ENCODE measurements around the gene MISP. TPM values are rescaled to one million over a fixed set of nuclear protein-coding genes. Genes with fewer than 3 reads are reported as not detected.

Gene MISP
- total and polyA plus RNA-seq, 2 of the 13 experiments (the other 11 are each of a cell fraction or from before 2014, with no cell fraction given) = 0.67 to 1.3 TPM

- 0 out of 2 replicates have a peak, but pooled peaks have one; percentile 44 for TF ChIP-seq KLF9 (CRISPR knock-in tag; IDR thresholded peaks at IDR 0.05; ENCODE audit: low read depth)
- 0 out of 2 replicates have a peak, but pooled peaks have one; percentile 31 for TF ChIP-seq PPARG (CRISPR knock-in tag; conservative IDR thresholded peaks at IDR 0.05)
- TF ChIP-seq ZFP36L1 (CRISPR knock-in tag; IDR thresholded peaks at IDR 0.05) = peak; percentile 84; the same call in 1 of the 2 replicates
- TF ChIP-seq ZNF879 (CRISPR knock-in tag; IDR thresholded peaks at IDR 0.05) = peak; percentile 63; the same call in 1 of the 2 replicates
- TF ChIP-seq ZNF30 (CRISPR knock-in tag; IDR thresholded peaks at IDR 0.05) = peak; percentile 86; the same call in 1 of the 2 replicates
- TF ChIP-seq HNF1B (CRISPR knock-in tag; IDR thresholded peaks at IDR 0.05) = peak; percentile 87; the same call in 1 of the 2 replicates
- no peak for TF ChIP-seq ZNF180 (CRISPR knock-in tag; IDR thresholded peaks at IDR 0.05; ENCODE audit: borderline replicate concordance, low read depth)
- peak; percentile 34; the same call in 1 of the 2 replicates for TF ChIP-seq ZNF563 (CRISPR knock-in tag; IDR thresholded peaks at IDR 0.05)
- TF ChIP-seq HOXA3 (CRISPR knock-in tag; IDR thresholded peaks at IDR 0.05) = peak; percentile 89
- peak; percentile 82; the same call in 1 of the 2 replicates for TF ChIP-seq ZNF564 (CRISPR knock-in tag; IDR thresholded peaks at IDR 0.05)
- 0 out of 2 replicates have a peak, but pooled peaks have one; percentile 57 for TF ChIP-seq MIER3 (CRISPR knock-in tag; IDR thresholded peaks at IDR 0.05; ENCODE audit: borderline replicate concordance)
- peak; percentile 90; the same call in 1 of the 2 replicates for TF ChIP-seq TFDP1 (CRISPR knock-in tag; IDR thresholded peaks at IDR 0.05; ENCODE audit: borderline replicate concordance)
- peak; percentile 83; the same call in 1 of the 2 replicates for TF ChIP-seq ZSCAN20 (CRISPR knock-in tag; IDR thresholded peaks at IDR 0.05; ENCODE audit: borderline replicate concordance)
- peak; percentile 78 for TF ChIP-seq ZNF263 (CRISPR knock-in tag; IDR thresholded peaks at IDR 0.05)
- TF ChIP-seq ZNF503 (CRISPR knock-in tag; IDR thresholded peaks at IDR 0.05) = 0 out of 2 replicates have a peak, but pooled peaks have one; percentile 19
- TF ChIP-seq KLF13 (CRISPR knock-in tag; IDR thresholded peaks at IDR 0.05) = no peak
- peak; percentile 54 for TF ChIP-seq ELF1 (CRISPR knock-in tag; IDR thresholded peaks at IDR 0.05)
- TF ChIP-seq ARNTL (CRISPR knock-in tag; IDR thresholded peaks at IDR 0.05) = peak; percentile 78; the same call in 1 of the 2 replicates
- TF ChIP-seq ZFP36 (IDR thresholded peaks at IDR 0.05; ENCODE audit: borderline replicate concordance, low read depth, low read length, partially characterized antibody) = no peak
- TF ChIP-seq ZMYM3 (CRISPR knock-in tag; IDR thresholded peaks at IDR 0.05) = peak; percentile 97
- 0 out of 2 replicates have a peak, but pooled peaks have one; percentile 29 for TF ChIP-seq ZNF143 (CRISPR knock-in tag; IDR thresholded peaks at IDR 0.05)
- TF ChIP-seq ARNT2 (CRISPR knock-in tag; IDR thresholded peaks at IDR 0.05; ENCODE audit: low read depth) = 0 out of 2 replicates have a peak, but pooled peaks have one; percentile 73
- TF ChIP-seq ZBTB34 (CRISPR knock-in tag; IDR thresholded peaks at IDR 0.05) = 0 out of 2 replicates have a peak, but pooled peaks have one; percentile 16
- TF ChIP-seq ZNF891 (CRISPR knock-in tag; IDR thresholded peaks at IDR 0.05) = peak; percentile 71; the same call in 1 of the 2 replicates
These were observed 28.2 kb downstream of the MISP start (continued) for GRCh38 chr19:778910-779653.

Measured in HepG2 (cell line).